Right ventricle myocardium superior (tissue), 1 donor: Measurements from ENCODE around the gene NCBP3. TPM values are rescaled to one million over a fixed set of nuclear protein-coding genes. Genes with fewer than 3 reads are reported as not detected.
"Not testable (repeated sequence)": the region's sequence is repeated elsewhere in the genome, so short reads cannot be mapped to it uniquely, and the experiment has no call there.

Experiments used
- ATAC-seq: fragments of 200-7000 bp; cut with Tn5 transposase; one replicate; pipeline ENCODE4 v1.9.1; 2020; ENCODE audit warnings: mild to moderate bottlenecking; ENCODE audit not compliant: poor library complexity
- DNase-seq: peaks from one replicate; pipeline ENCODE4 v3.0.0-alpha.2; 2020
- intact Hi-C: fragments of 100-400 bp; cut with DNase I; formaldehyde crosslinking; loops from one replicate; pipeline ENCODE4 v1.11.2; 2022
- total RNA-seq: library from RNA; stranded (reverse); fragmentation: NEBNext Ultra II Directional; extraction: Animal tissue kit (Norgen Biotek cat#: 25700); gene quantifications from one replicate; pipeline ENCODE4 v1.2.1, GENCODE V29; 2021
- donor health status: DM: no; HTN: yes; CAD: no; lungs with severe emphysema.

Gene NCBP3
- total RNA-seq, 1 donor from 2014 or later, result 13.8 TPM

DNA sequence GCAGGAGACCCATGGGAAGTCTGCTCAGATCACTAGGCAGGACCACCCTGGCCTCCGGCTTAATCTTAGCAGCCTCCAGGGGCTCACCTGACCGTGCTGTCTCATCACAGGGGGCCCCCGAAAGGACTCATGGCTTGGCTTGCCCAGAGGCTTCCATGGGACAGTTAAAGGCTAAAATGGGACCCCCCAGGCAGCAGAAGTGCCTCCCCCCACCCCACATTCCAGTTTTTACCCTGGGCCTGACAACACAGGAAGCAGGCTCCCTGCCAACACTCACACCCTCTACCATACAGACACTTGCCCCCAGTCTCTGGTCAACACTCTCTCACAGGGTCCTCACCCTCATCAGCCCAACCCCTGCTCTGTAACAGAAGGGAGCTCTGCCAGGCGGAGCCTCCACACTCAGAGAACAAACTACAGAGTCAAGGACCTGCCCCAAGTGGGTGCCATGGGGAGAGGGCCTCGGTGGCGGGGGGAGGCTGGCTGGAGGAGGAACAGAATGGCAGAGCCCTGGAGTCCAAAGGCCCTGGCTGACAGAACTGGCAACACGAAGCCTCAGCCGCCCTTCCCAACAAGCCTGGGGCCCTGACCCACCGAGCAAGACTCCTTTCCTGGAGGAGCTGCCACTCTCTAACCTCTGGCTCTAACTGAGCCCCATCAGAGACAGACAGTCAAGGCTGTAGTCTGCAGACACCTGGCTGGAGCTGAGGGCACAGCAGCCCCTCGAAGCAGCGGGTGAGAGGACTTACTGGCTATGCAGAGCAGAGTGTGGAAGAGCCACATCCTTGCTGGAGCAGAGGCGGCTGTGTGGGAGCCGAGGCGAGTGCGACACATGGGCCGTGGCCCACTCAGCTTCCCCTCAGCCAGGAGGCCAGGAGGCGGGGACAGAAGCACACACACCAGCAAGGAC lies 45.4 kb downstream of the NCBP3 start, which contains the start of gene ITGAE:
TSS of gene ITGAE (minus strand) at position 827 of the 910 bp plus-strand sequence. CDS start at position 783, 44 bp downstream.
- ATAC-seq (no peak), DNase-seq (no peak)
- intact Hi-C loops, result no loop called here

- no peak for ATAC-seq
- DNase-seq, result no peak
- intact Hi-C loops, result no loop called here
These were observed 46.7 kb downstream of the NCBP3 start for GRCh38 chr17:3799181-3799945.

GRCh38 chr17:3798273-3799180 lies 47.5 kb downstream of the NCBP3 start:
- DNase-seq (no peak), ATAC-seq (no peak)
- intact Hi-C loops, result no loop called here

- intact Hi-C loops, result no loop called here
- DNase-seq (no peak), ATAC-seq (no peak)
These were observed 49.2 kb downstream of the NCBP3 start for GRCh38 chr17:3796822-3797170.

DNA sequence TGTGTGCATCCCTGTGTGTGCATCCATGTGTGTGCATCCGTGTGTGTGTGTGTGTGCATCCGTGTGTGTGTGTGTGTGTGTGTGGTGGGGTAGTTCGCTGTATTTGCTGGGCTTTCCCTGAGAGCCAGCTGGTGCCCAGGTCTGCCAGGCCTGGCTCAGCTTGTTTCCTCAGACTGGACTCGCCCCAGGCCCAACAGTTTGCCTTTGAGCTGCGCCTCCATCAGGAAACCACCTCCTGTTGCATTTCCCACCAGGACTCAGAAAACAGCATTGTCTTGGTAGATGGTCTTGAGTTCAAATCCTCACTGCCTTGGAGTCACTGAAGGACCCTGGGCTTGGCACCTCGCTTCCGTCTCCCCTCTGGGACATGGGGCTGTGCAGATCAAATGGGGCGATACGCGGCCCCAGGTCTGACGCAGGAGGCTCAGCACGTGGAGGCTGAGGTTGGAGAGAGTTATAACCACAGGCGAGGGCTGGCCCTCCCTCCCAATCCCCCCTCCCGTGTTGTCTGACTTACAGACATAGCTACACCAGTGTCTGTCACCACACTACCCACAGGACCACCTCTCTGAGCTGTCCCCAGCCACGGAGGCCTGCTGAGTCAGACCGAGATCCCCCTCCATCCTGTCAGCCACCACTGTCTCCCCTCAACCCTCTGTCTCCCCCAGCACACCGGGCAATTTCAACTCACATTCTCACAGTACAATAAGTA lies 49.8 kb downstream of the NCBP3 start:
- no peak for ATAC-seq
- intact Hi-C loops, result no loop called here
- DNase-seq, result no peak

DNA sequence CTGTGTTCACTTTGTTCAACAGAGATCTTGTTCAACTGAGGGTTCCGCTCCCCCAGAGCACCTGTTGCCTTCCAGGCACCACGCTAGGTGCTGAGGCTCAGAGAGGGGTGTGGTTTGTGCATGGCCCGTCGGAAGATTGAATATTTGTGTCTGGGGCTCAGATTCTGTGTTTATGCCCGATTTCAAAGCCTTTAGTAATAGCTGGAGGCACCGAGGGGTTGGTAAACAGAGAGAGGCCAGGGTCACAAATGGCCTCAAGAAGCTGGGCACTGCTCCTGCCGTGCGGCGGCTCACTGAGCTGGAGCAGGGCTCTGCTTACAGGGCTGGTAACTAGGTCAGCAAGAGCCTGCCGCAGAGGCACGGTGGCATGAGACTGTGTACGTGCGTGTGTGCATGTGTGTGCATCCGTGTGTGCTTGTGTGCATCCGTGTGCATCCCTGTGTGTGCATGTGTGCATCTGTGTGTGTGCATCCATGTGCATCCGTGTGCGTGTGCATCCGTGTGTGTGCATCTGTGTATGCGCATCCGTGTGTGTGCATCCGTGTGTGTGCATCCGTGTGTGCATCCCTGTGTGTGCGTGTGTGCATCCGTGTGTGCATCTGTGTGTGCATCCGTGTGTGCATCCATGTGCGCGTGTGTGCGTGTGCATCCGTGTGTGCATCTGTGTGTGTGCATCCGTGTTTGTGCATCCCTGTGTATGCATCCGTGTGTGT lies 50.5 kb downstream of the NCBP3 start:
- DNase-seq (no peak), ATAC-seq (no peak)
- intact Hi-C loops, result no loop called here

DNA sequence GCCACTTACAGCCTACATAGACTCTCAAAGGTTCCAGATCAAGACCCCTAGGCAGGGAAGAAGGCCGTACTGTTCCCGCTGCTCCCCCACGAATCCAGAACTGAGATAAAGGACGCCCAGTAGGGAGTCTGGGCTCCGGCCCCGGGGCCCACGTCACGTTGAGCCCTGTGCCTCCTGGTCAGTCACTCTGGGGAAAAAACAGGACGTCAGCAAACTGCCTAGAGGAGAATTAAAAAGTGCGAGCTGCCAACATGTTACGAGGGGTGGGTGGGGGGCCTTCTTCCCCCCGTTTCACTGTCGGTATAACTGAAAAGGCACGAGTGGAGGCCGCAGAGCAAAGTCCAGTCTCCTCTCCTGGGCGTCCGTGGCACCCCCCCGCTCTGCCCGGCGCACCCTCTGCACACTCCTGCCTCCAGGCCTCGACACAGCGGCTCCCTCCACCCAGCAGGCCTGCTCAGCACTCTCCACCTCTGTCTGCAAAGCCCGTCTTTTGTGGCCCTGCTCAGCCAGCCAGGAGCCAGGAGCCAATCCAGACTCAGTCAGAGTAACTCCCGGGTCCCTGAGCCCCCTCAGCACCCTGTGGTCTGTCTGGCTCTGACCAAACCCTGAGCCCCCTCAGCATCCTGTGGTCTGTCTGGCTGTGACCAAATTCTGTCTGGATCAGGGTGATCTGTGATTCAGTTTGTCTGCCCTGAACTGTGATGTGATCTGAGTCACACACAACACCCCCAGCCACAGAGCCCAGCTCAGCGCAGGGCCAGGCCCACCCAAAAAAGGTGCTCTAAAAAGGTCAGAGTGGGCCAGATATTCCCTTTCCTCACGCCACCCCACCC lies 51.3 kb downstream of the NCBP3 start:
- no peak for DNase-seq

GRCh38 chr17:3794152-3794551 lies 51.9 kb downstream of the NCBP3 start:
- DNase-seq, ATAC-seq, intact Hi-C loops: not testable (repeated sequence)

More for the DNA sequence above, 51.3 kb downstream of the NCBP3 start:
- ATAC-seq, result no peak
- intact Hi-C loops, result no loop called here

DNA sequence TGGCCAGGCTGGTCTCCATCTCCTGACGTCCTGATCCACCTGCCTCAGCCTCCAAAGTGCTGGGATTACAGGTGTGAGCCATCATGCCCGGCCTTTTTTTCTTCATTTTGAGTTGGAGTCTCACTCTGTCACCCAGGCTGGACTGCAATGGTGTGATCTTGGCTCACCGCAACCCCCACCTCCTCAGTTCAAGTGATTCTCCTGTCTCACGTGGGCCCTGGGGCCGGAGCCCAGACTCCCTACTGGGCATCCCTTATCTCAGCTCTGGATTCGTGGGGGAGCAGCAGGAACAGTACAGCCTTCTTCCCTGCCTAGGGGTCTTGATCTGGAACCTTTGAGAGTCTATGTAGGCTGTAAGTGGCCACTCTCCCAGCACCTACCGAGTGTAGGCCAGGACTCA lies 52.8 kb downstream of the NCBP3 start:
- intact Hi-C loops, DNase-seq, ATAC-seq: not testable (repeated sequence)

- no peak for DNase-seq
- ATAC-seq, result no peak
- intact Hi-C loops, result no loop called here
These were observed 53.6 kb downstream of the NCBP3 start for GRCh38 chr17:3792481-3792880.

- no peak for DNase-seq
- intact Hi-C loops, result no loop called here
- ATAC-seq, result no peak
These were observed 57.8 kb downstream of the NCBP3 start for GRCh38 chr17:3788200-3788599.

DNA sequence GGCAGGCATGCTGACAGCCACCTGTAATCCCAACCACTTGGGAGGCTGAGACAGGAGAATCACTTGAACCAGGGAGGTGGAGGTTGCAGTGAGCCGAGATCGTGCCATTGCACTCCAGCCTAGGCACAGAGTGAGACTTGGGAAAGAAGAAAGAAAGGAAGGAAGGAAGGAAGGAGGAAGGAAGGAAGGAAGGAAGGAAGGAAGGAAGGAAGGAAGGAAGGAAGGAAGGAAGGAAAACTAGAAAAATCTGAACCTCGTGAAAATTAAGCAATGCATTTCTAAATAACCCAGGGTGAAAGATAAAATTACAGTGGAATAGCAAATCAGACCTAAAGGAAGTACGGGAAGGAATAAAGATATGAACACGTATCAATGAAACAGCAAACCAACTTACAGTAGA lies 60.7 kb downstream of the NCBP3 start:
- ATAC-seq, intact Hi-C loops, DNase-seq: not testable (repeated sequence)

- intact Hi-C loops, result no loop called here
- DNase-seq (no peak), ATAC-seq (no peak)
These were observed 63.3 kb downstream of the NCBP3 start for GRCh38 chr17:3782751-3783150.

DNA sequence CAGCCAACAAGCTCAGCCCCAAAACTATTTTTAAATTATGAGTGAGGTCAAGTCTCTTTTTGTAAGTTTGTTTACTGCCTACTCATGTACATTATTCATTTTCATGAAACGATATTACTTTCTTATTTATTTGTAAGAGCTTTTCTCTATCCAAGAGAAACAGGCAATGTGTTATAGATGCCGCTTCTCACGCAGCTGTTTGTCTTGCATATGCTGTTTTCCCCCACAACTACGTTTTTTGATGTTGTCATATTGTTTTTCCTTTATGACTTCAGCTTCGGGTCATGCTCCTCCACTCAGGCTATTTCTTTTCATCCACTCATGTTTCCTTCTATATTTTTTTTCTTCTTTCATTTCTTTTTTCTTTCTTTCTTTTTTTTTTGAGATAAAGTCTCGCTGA lies 65.1 kb downstream of the NCBP3 start:
- DNase-seq, result no peak
- intact Hi-C loops, result no loop called here
- ATAC-seq, result no peak

DNA sequence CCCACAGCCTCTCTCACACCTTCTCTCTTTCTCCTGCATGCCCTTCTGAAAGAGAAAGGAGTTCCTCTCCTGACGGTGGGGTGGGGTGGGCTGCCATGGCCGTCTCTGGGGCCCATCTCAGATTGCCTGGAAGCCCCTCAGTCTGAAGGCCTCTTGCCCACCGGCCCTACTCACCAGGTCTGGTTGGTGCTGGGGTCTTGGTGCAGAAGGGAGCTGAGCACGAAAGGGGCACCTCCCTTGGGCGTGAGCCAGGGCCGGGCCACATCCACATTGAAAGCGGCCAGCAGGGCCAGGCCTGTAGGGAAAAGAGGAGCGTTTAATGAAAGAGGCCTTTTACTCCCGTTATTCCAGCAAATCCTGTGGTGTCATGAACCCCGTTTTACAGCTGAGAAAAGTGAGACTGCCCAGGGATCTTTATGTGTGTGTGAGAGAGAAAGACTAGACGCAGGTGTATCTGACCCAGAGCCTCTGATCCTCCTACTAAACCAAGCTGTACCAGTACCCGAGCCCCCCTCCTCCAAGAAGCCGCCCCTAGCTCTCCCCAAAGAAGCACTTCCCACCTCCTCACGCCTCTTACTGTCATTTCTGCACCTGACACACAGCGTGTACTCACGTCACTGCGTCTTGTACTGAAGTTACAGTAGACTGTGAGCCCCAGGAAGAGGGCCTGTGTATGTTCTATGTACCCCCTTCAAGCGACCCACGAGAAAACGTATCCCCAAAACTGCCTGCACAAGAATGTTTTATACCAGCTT lies 68.5 kb downstream of the NCBP3 start:
- intact Hi-C loops, result no loop called here
- ATAC-seq, result no peak
- DNase-seq, result no peak

- intact Hi-C loops, result no loop called here
- DNase-seq (no peak), ATAC-seq (no peak)
These were observed 72.1 kb downstream of the NCBP3 start for GRCh38 chr17:3773966-3774365.
